Measurements from ENCODE around the gene C14orf180.

Gene C14orf180

DNA sequence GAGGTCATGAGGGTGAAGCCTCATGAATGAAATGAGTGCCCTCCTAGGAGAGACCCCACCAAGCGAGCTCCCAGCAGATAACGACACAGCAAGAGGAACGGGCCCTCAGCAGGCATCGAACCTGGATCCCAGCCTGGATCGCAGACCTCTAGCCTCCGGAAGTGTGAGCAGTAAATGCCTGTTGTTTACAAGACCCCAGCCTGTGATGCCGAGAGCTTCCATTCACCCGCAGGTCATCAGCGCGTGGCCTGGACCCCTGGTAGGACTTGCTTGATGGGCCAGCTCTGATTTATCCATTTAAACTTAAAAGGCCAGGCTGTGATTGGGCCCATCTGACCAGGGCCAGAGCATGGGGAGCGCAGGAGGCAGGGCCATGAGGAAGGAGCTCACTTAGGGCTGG is 18.0 kb downstream of the C14orf180 start:
- no peak overlapping the region for H3K4me3 ChIP-seq (ENCODE audit: low read depth, low read length)
- no peaks in the 10 kb centered on the region for H3K4me1 ChIP-seq (ENCODE audit: control insufficient read depth, insufficient read depth, low read length)
- H3K27me3 ChIP-seq (ENCODE audit: control insufficient read depth, insufficient read depth, low read length) = no peaks in the 10 kb centered on the region
- H3K27ac ChIP-seq (ENCODE audit: low read depth, low read length) = no peak overlapping the region
- no peaks in the 10 kb centered on the region for H3K36me3 ChIP-seq (ENCODE audit: control insufficient read depth, insufficient read depth, low read length)
- H3K9me3 ChIP-seq (ENCODE audit: control insufficient read depth, insufficient read depth, low read length) = no peaks in the 10 kb centered on the region
- no peak overlapping the region for H3K9ac ChIP-seq (ENCODE audit: low read depth, low read length)

DNA sequence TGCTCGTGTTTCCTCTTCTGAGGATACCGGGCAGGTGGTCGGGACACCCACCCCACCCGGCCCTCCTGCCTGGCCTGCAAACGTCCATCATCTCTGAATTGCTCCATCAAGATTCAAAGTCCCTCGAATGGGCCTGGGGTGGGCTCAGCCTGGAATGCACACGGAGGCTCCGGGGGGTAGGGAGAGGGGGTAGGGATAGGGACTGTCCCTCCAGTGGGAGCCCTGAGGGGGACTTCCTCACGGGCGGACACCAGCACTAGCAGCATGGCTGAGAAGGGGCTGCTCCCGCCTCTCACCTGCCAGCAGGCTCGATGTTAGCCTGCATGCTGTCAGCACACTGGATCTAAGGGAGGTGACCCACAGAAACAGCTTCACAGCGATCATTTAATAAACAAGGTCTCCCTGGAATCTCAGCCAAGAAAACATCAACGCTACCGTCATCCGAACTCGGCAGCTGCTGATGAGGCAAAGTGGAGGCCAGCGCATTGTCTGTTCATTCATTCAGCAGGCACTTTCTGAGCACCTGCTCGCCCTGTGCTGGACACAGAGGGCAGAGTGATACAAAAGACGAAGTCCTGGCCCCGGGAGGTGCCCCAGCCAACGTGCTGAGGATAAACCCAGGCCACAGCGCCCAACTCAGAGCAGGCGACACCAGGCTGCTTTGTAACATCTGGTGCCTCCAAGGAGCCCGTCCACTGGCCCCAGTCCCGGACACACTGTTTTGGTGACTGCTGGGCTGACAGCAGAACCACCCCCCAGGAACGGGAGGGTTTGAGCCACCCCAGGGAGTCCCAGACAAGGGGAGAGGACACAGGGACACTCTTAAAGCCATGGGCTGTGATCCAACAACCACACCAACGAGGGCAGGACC is 18.7 kb downstream of the C14orf180 start:
- Histone ChIP-seq H3K27ac (ENCODE audit: low read depth, low read length) (no peak overlapping the region), H3K4me3 (ENCODE audit: low read depth, low read length) (no peak overlapping the region), H3K9ac (ENCODE audit: low read depth, low read length) (no peak overlapping the region), H3K4me1 (ENCODE audit: control insufficient read depth, insufficient read depth, low read length) (no peaks in the 10 kb centered on the region), H3K36me3 (ENCODE audit: control insufficient read depth, insufficient read depth, low read length) (no peaks in the 10 kb centered on the region), H3K9me3 (ENCODE audit: control insufficient read depth, insufficient read depth, low read length) (no peaks in the 10 kb centered on the region), H3K27me3 (ENCODE audit: control insufficient read depth, insufficient read depth, low read length) (no peaks in the 10 kb centered on the region)

DNA sequence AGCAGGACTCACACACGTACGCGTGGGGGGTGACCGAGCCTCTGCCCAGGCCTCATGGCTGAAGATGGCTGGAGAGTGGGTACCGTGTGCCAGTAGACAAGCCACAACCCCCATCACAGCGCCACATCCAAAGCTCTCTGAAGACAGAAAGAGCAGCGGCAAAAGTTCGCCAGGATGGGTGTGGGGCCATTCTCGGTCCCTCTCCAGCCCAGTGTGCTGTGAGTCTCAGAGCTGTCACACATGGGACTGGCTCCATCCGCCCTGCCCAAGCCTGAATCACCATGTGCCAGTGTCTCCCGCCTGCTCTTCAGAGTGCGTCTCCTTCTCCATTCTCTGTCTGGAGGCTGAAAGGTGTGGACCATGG is 19.3 kb downstream of the C14orf180 start:
- Histone ChIP-seq H3K27me3 (ENCODE audit: control insufficient read depth, insufficient read depth, low read length) (peaks cover 2% of the 10 kb centered on the region), H3K4me3 (ENCODE audit: low read depth, low read length) (no peak overlapping the region), H3K9me3 (ENCODE audit: control insufficient read depth, insufficient read depth, low read length) (no peaks in the 10 kb centered on the region), H3K9ac (ENCODE audit: low read depth, low read length) (no peak overlapping the region), H3K4me1 (ENCODE audit: control insufficient read depth, insufficient read depth, low read length) (no peaks in the 10 kb centered on the region), H3K27ac (ENCODE audit: low read depth, low read length) (no peak overlapping the region), H3K36me3 (ENCODE audit: control insufficient read depth, insufficient read depth, low read length) (no peaks in the 10 kb centered on the region)

DNA sequence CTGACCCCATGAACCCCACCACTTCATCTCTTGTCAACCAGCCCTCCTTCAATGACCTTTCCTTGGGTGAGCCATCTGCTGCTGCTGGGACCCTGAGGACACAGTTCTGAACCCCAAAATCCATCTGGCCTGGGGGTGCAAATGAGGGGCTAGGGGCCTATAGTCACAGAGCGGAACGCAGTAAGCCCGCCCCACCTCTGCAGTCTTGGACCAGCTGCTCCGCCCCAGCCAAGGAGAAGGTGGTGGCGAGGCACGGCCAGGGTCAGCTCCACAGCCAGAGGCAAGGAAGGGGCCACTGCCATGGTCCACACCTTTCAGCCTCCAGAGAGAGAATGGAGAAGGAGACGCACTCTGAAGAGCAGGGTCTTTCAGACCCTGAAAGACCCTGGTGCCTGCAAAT is 19.9 kb downstream of the C14orf180 start:
- peaks cover 8% of the 10 kb centered on the region for H3K27me3 ChIP-seq (ENCODE audit: control insufficient read depth, insufficient read depth, low read length)
- H3K4me3 ChIP-seq (ENCODE audit: low read depth, low read length) = no peak overlapping the region
- H3K9me3 ChIP-seq (ENCODE audit: control insufficient read depth, insufficient read depth, low read length) = no peaks in the 10 kb centered on the region
- H3K27ac ChIP-seq (ENCODE audit: low read depth, low read length) = no peak overlapping the region
- no peaks in the 10 kb centered on the region for H3K4me1 ChIP-seq (ENCODE audit: control insufficient read depth, insufficient read depth, low read length)
- H3K9ac ChIP-seq (ENCODE audit: low read depth, low read length) = no peak overlapping the region
- no peaks in the 10 kb centered on the region for H3K36me3 ChIP-seq (ENCODE audit: control insufficient read depth, insufficient read depth, low read length)

DNA sequence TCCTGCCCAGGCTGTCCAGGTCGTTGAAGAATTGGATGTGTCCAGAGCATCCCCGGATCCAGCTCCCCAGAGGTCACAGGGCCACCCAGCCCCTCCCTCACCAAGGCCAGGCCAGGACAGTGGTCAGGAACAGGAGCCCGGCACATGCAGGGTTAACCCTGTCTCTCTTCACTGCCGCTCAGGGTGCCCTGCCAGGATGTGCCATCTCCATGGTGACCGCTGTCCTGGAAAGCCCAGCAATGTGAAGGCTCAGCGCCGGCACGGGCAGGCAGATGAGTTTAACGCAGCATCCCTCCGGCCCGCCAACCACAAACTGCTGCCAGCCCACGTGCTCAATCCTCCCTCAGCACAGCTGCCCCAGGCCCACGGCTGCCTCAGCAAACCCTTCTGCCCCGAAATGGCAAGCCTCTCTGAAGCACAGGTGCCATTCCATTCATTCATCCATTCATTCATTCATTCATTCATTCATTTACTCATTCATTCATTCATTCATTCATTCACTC is 20.6 kb downstream of the C14orf180 start:
- H3K9me3 ChIP-seq (ENCODE audit: control insufficient read depth, insufficient read depth, low read length) = no peaks in the 10 kb centered on the region
- H3K27me3 ChIP-seq (ENCODE audit: control insufficient read depth, insufficient read depth, low read length) = peaks cover 14% of the 10 kb centered on the region
- H3K36me3 ChIP-seq (ENCODE audit: control insufficient read depth, insufficient read depth, low read length) = no peaks in the 10 kb centered on the region
- no peaks in the 10 kb centered on the region for H3K4me1 ChIP-seq (ENCODE audit: control insufficient read depth, insufficient read depth, low read length)
- no peak overlapping the region for H3K4me3 ChIP-seq (ENCODE audit: low read depth, low read length)
- no peak overlapping the region for H3K27ac ChIP-seq (ENCODE audit: low read depth, low read length)
- H3K9ac ChIP-seq (ENCODE audit: low read depth, low read length) = no peak overlapping the region

DNA sequence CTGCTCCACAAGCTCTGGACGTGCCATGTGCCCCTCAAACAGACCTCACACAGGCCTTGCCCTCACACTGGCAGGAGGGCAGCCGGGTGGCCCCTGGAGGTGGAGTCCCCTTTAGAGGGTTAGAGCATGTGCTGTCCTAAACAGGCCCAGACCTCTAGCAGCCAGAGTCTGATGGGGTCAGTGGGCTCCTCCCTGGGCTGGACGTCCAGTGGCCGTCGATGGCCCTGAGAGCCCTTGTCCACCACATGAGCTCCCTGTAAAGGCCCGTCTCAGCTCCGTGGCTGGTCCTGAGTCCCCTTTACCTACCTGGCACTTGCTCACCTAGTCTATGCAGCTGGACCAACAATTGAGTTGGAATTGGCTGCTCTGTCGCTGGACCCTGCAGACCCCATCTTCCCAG is 21.2 kb downstream of the C14orf180 start:
- Histone ChIP-seq H3K9me3 (ENCODE audit: control insufficient read depth, insufficient read depth, low read length) (no peaks in the 10 kb centered on the region), H3K27ac (ENCODE audit: low read depth, low read length) (no peak overlapping the region), H3K9ac (ENCODE audit: low read depth, low read length) (no peak overlapping the region), H3K27me3 (ENCODE audit: control insufficient read depth, insufficient read depth, low read length) (peaks cover 20% of the 10 kb centered on the region), H3K4me1 (ENCODE audit: control insufficient read depth, insufficient read depth, low read length) (no peaks in the 10 kb centered on the region), H3K36me3 (ENCODE audit: control insufficient read depth, insufficient read depth, low read length) (no peaks in the 10 kb centered on the region), H3K4me3 (ENCODE audit: low read depth, low read length) (no peak overlapping the region)

DNA sequence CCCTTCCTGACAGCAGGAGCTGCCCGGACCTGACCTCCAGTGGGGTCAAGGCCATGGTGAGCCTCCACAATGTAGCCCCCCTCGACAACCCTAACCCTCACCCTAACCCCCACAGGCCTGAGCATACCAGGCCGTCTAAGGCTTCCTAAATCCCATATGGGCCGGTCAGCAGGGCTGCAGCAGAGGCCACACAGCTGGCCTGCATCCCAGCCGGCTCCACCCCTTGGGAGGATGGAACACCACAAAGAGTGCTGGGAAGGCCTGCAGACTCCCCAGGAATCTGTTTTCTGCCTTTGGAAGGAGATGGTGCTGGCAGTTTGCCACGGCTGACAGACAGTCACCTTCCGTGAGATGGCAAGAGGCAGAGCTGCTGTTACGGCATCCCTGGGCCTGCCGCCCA is 22.2 kb downstream of the C14orf180 start:
- H3K27ac ChIP-seq (ENCODE audit: low read depth, low read length) = no peak overlapping the region
- no peaks in the 10 kb centered on the region for H3K36me3 ChIP-seq (ENCODE audit: control insufficient read depth, insufficient read depth, low read length)
- no peaks in the 10 kb centered on the region for H3K9me3 ChIP-seq (ENCODE audit: control insufficient read depth, insufficient read depth, low read length)
- no peaks in the 10 kb centered on the region for H3K4me1 ChIP-seq (ENCODE audit: control insufficient read depth, insufficient read depth, low read length)
- H3K27me3 ChIP-seq (ENCODE audit: control insufficient read depth, insufficient read depth, low read length) = peaks cover 21% of the 10 kb centered on the region
- no peak overlapping the region for H3K4me3 ChIP-seq (ENCODE audit: low read depth, low read length)
- H3K9ac ChIP-seq (ENCODE audit: low read depth, low read length) = no peak overlapping the region

DNA sequence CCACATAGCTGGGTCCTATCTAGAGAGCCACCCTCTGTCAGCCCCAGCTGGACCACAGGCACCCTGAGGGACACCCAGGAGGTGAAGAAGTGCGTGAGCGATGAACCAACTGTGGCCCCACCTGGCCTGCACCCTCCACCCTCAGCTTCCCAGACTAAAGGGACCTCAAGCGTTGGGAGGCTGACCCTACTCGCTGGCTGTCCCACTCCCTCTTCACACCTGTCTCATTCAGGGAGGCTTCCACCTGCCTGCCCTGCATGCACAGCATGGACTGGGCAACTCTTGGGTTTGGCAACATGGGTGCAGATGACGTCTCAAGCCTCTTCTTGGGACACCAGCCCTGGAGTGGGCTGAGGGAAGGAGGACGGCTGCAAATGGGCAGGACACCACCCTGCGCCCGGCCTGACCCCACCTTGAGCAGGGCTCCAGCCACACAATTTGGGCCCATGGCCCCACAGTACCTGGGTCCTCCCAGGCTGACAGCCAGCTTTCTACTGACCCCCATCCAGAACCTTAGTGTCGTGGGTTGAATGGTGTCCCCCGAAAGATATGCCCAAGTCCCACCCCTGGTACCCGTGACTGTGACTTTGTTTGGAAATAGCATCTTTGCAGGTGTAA is 22.9 kb downstream of the C14orf180 start:
- Histone ChIP-seq H3K4me3 (ENCODE audit: low read depth, low read length) (no peak overlapping the region), H3K4me1 (ENCODE audit: control insufficient read depth, insufficient read depth, low read length) (no peaks in the 10 kb centered on the region), H3K36me3 (ENCODE audit: control insufficient read depth, insufficient read depth, low read length) (no peaks in the 10 kb centered on the region), H3K27ac (ENCODE audit: low read depth, low read length) (no peak overlapping the region), H3K9me3 (ENCODE audit: control insufficient read depth, insufficient read depth, low read length) (no peaks in the 10 kb centered on the region), H3K27me3 (ENCODE audit: control insufficient read depth, insufficient read depth, low read length) (peaks cover 21% of the 10 kb centered on the region), H3K9ac (ENCODE audit: low read depth, low read length) (no peak overlapping the region)

DNA sequence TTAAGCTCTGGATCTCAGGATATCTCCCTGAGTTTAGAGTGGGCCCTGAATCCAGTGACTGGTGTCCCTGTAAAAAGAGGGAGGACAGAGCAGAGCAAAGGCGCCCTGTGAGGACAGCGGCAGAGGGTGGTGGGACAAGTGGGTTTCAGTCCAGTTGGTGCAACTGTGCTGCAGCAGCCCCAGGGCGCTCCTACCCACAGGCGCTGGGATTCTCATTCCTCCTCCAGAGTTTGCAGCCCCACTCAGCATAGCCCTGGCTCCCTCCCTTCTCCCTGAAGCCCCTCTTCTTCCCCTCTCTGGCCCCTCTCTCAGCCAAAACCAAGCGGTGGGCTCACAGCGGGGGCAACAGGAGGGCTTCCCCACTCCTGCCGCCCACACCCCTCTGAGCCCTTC is 23.4 kb downstream of the C14orf180 start:
- Histone ChIP-seq H3K4me1 (ENCODE audit: control insufficient read depth, insufficient read depth, low read length) (no peaks in the 10 kb centered on the region), H3K9me3 (ENCODE audit: control insufficient read depth, insufficient read depth, low read length) (no peaks in the 10 kb centered on the region), H3K27me3 (ENCODE audit: control insufficient read depth, insufficient read depth, low read length) (peaks cover 21% of the 10 kb centered on the region), H3K36me3 (ENCODE audit: control insufficient read depth, insufficient read depth, low read length) (no peaks in the 10 kb centered on the region), H3K4me3 (ENCODE audit: low read depth, low read length) (no peak overlapping the region), H3K27ac (ENCODE audit: low read depth, low read length) (no peak overlapping the region), H3K9ac (ENCODE audit: low read depth, low read length) (no peak overlapping the region)

DNA sequence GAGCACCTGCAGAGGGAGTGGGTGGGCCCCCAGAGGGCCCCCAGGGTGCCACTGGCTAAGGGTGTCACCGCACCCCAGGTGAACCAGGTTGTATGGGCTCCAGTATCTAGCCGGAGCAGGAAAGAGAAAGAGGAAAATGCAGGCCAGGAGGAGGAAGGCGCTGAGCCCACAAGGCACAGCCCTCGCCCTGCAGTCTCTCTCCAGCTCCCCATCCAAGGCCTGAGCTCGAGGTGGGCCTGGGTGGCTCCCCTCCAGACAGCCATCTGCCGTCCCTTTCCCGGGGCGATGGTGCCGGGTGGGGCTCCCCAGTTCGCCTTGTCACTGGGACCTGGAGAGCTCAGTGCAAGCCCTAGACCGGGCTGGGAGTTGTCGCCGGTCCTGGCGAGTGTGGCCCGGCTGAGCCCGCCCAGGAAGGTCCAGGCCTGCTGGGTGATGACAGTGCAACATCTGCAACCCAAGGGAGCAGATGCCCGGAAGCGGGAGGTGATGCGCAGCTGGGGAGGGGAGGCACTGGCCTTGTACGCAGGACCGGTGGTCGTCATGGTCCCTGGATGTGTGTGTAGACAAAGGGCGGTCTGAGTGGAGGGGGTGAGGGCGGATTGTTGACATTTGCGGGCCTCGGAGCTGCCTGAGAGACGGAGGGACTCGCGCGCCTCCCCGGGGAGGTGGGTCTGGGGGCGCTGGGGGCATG is 24.3 kb downstream of the C14orf180 start:
- no peak overlapping the region for H3K27ac ChIP-seq (ENCODE audit: low read depth, low read length)
- no peaks in the 10 kb centered on the region for H3K4me1 ChIP-seq (ENCODE audit: control insufficient read depth, insufficient read depth, low read length)
- peaks cover 24% of the 10 kb centered on the region for H3K27me3 ChIP-seq (ENCODE audit: control insufficient read depth, insufficient read depth, low read length)
- H3K9me3 ChIP-seq (ENCODE audit: control insufficient read depth, insufficient read depth, low read length) = no peaks in the 10 kb centered on the region
- peak overlapping the region; percentile 65; the same call in 1 of the 2 replicates for H3K4me3 ChIP-seq (ENCODE audit: low read depth, low read length)
- H3K36me3 ChIP-seq (ENCODE audit: control insufficient read depth, insufficient read depth, low read length) = no peaks in the 10 kb centered on the region
- no peak overlapping the region for H3K9ac ChIP-seq (ENCODE audit: low read depth, low read length)

Data from HUES48 (cell line).